ENCODE measurements around the gene RALGPS1.

The RALGPS1 gene

DNA sequence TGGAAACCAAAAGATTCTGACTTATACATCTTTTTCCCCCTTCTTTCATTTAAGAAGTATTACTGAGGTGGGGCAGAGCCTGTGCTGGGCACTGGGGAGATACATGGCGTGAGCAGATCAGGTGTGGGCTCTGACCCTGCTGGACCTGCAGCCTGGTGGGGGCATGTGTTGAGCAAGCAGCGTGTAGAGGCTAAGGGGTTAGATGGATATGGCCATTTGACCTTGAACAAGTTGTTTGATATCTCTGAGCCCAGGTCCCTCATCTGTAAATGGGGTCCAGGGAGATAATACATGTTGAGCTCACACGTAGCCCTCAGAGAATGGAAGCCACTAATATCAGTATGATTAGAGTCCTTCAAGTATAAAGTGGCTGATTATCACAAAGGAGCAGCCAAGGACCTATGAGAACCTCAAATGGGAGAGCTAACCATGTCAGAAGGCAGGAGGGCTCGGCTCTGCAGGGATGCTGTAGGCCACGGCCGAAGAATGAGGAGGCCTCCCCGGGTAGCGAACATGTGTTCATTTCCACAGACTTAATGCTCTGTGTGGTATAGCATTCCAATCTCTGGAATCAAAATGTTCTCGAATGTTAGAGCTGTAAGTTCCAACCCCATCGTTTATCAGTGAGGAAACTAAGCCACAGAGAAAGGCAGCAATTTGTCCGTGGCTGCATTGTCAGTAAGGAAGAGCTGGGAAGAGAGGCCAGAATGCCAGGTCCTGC, 223.2 kb downstream of the RALGPS1 start:
- H3K4me2 ChIP-seq (ENCODE audit: low read length) = no peak overlapping the region

DNA sequence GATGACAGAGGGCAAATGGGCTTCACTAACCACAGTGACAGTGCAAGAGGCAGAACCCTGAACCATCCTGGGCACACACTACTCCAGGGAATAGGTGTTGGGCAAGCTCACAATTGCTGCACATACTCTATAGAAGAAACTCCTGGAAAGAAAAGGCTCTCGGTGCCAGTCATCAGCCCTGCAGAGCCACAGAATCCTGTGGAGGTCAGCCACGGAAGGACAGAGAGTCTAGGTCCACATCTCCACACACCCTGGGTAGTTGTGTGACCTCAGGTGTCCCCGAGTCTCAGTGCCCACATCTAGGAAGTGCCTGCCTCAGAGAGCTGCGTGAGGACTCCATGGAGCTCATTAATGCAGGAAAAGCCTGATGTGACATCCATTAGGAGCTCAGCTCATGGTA, 223.9 kb downstream of the RALGPS1 start:
- H3K36me3 ChIP-seq (ENCODE audit: control insufficient read depth, low read length) = no peaks in the 10 kb centered on the region
- no peaks in the 10 kb centered on the region for H3K79me2 ChIP-seq (ENCODE audit: control insufficient read depth, low read length)
- H3K4me2 ChIP-seq (ENCODE audit: low read length) = no peak overlapping the region
- no peaks in the 10 kb centered on the region for H4K20me1 ChIP-seq (ENCODE audit: control insufficient read depth, insufficient read depth, low read depth, low read length)
- no peak overlapping the region for H3K27ac ChIP-seq (ENCODE audit: low read depth, low read length)
- H3F3A ChIP-seq (ENCODE audit: control insufficient read depth, insufficient read depth) = no peaks in the 10 kb centered on the region
- H3K4me1 ChIP-seq (ENCODE audit: control insufficient read depth, low read length) = no peaks in the 10 kb centered on the region
- H3K9me3 ChIP-seq (ENCODE audit: control insufficient read depth, insufficient read depth, low read length) = no peaks in the 10 kb centered on the region
- no peaks in the 10 kb centered on the region for H3K9me2 ChIP-seq (replicated peaks; ENCODE audit: control insufficient read depth, low read length)
- no peak overlapping the region for H3K4me3 ChIP-seq (ENCODE audit: low read length)
- TF ChIP-seq, protein P1, sequence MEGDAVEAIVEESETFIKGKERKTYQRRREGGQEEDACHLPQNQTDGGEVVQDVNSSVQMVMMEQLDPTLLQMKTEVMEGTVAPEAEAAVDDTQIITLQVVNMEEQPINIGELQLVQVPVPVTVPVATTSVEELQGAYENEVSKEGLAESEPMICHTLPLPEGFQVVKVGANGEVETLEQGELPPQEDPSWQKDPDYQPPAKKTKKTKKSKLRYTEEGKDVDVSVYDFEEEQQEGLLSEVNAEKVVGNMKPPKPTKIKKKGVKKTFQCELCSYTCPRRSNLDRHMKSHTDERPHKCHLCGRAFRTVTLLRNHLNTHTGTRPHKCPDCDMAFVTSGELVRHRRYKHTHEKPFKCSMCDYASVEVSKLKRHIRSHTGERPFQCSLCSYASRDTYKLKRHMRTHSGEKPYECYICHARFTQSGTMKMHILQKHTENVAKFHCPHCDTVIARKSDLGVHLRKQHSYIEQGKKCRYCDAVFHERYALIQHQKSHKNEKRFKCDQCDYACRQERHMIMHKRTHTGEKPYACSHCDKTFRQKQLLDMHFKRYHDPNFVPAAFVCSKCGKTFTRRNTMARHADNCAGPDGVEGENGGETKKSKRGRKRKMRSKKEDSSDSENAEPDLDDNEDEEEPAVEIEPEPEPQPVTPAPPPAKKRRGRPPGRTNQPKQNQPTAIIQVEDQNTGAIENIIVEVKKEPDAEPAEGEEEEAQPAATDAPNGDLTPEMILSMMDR (IDR thresholded peaks at IDR 0.05; ENCODE audit: low read depth, low read length, poor library complexity, severe bottlenecking) = no peak
- no peak for TF ChIP-seq EZH2phosphoT487 (IDR thresholded peaks at IDR 0.05; ENCODE audit: borderline replicate concordance, low read length)
- no peaks in the 10 kb centered on the region for H3K27me3 ChIP-seq (ENCODE audit: control insufficient read depth, low read length)

More for the DNA sequence above, 223.2 kb downstream of the RALGPS1 start:
- Histone ChIP-seq H3F3A (ENCODE audit: control insufficient read depth, insufficient read depth) (no peaks in the 10 kb centered on the region), H3K79me2 (ENCODE audit: control insufficient read depth, low read length) (no peaks in the 10 kb centered on the region), H4K20me1 (ENCODE audit: control insufficient read depth, insufficient read depth, low read depth, low read length) (no peaks in the 10 kb centered on the region), H3K27ac (ENCODE audit: low read depth, low read length) (no peak overlapping the region), H3K27me3 (ENCODE audit: control insufficient read depth, low read length) (no peaks in the 10 kb centered on the region), H3K4me1 (ENCODE audit: control insufficient read depth, low read length) (no peaks in the 10 kb centered on the region), H3K4me3 (ENCODE audit: low read length) (no peak overlapping the region), H3K9me2 (replicated peaks; ENCODE audit: control insufficient read depth, low read length) (no peaks in the 10 kb centered on the region), H3K9me3 (ENCODE audit: control insufficient read depth, insufficient read depth, low read length) (no peaks in the 10 kb centered on the region), H3K36me3 (ENCODE audit: control insufficient read depth, low read length) (no peaks in the 10 kb centered on the region)
- TF ChIP-seq, protein P1 (IDR thresholded peaks at IDR 0.05; ENCODE audit: low read depth, low read length, poor library complexity, severe bottlenecking) = no peak
- TF ChIP-seq EZH2phosphoT487 (IDR thresholded peaks at IDR 0.05; ENCODE audit: borderline replicate concordance, low read length) = no peak

DNA sequence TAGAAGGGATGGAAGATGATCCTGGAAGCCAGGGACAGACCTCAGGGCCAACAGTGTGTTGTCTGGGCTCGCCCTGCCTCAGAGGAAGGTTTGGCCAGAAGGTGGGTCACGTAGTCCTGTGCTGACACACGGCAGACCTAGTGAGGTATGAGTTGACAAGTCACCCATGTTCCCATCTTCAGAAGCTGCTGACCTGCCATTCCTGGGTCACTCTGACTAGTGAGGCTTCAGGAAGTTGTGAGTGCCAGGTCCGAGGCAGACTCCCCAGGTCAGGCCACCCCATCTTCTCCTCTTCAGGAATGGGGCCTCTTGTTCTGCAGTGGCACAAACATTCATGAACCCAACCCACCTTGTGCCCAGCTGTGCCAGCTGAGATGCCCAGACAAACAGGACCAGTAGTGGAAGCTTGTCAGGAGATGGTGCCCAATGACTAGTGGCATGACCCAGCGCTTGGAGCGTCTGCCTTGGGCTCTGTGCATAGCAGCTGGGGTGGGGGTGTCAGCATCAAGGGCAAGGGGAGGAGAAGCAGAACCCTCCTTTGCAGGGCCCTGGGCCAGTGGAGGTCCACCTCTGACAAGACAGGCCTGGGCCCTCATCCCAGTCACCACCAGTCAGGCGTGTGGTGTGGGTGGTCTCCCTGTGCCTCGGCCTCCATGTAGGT, 224.6 kb downstream of the RALGPS1 start:
- TF ChIP-seq, protein P1 (IDR thresholded peaks at IDR 0.05; ENCODE audit: low read depth, low read length, poor library complexity, severe bottlenecking) = no peak
- TF ChIP-seq EZH2phosphoT487 (IDR thresholded peaks at IDR 0.05; ENCODE audit: borderline replicate concordance, low read length) = no peak
- Histone ChIP-seq H3K9me3 (ENCODE audit: control insufficient read depth, insufficient read depth, low read length) (no peaks in the 10 kb centered on the region), H3K4me1 (ENCODE audit: control insufficient read depth, low read length) (no peaks in the 10 kb centered on the region), H3K79me2 (ENCODE audit: control insufficient read depth, low read length) (no peaks in the 10 kb centered on the region), H3K27me3 (ENCODE audit: control insufficient read depth, low read length) (no peaks in the 10 kb centered on the region), H3K27ac (ENCODE audit: low read depth, low read length) (no peak overlapping the region), H4K20me1 (ENCODE audit: control insufficient read depth, insufficient read depth, low read depth, low read length) (no peaks in the 10 kb centered on the region), H3K4me2 (ENCODE audit: low read length) (no peak overlapping the region), H3K9me2 (replicated peaks; ENCODE audit: control insufficient read depth, low read length) (no peaks in the 10 kb centered on the region), H3K4me3 (ENCODE audit: low read length) (no peak overlapping the region), H3F3A (ENCODE audit: control insufficient read depth, insufficient read depth) (no peaks in the 10 kb centered on the region), H3K36me3 (ENCODE audit: control insufficient read depth, low read length) (no peaks in the 10 kb centered on the region)

Data from DOHH2 (cell line).